LNCaP clone FGC (cell line): ENCODE data around the gene VPREB3.

ENCODE experiments used
- DNase-seq: peaks from one replicate; pipeline ENCODE4 v3.0.0-alpha.2; 2011; ENCODE audit warnings: low read depth
- H3K4me3 ChIP-seq: 2 replicates; pipeline ENCODE4 v1.5.1; 2011; ENCODE audit warnings: mild to moderate bottlenecking, low read depth, low read length, control low read depth
- CTCF ChIP-seq: IDR thresholded peaks from 2 replicates; pipeline ENCODE4 v1.5.1; 2012; ENCODE audit warnings: mild to moderate bottlenecking; ENCODE audit not compliant: control insufficient read depth, insufficient read depth; ENCODE audit errors: extremely low read depth

VPREB3 gene

GRCh38 chr22:23787600-23787896, 33.3 kb upstream of the VPREB3 start:
- no peak for TF ChIP-seq CTCF
- H3K4me3 ChIP-seq: peak overlapping the region; percentile 83
- no peak for DNase-seq

- no peak for TF ChIP-seq CTCF
- DNase-seq: peak; percentile 63
- peak within 1 kb of the TSS; percentile 83 for H3K4me3 ChIP-seq
Measured at GRCh38 chr22:23786752-23787599, 32.8 kb upstream of the VPREB3 start, which contains the start of gene SMARCB1. Gene SMARCB1 (plus strand): TSS chr22:23786966. CDS start chr22:23787170, 204 bp downstream.

GRCh38 chr22:23786261-23786710, 32.1 kb upstream of the VPREB3 start:
- peak; percentile 74 for DNase-seq
- H3K4me3 ChIP-seq: peak overlapping the region; percentile 83
- no peak for TF ChIP-seq CTCF

- DNase-seq: no peak
- TF ChIP-seq CTCF: no peak
- H3K4me3 ChIP-seq: no peak overlapping the region
Measured at GRCh38 chr22:23784215-23784732, 30.0 kb upstream of the VPREB3 start.

GRCh38 chr22:23783265-23784150, 29.3 kb upstream of the VPREB3 start:
- no peak for DNase-seq
- TF ChIP-seq CTCF: no peak
- H3K4me3 ChIP-seq: no peak overlapping the region

- TF ChIP-seq CTCF: no peak
- no peak for DNase-seq
- H3K4me3 ChIP-seq: no peak overlapping the region
Measured at GRCh38 chr22:23782703-23783102, 28.5 kb upstream of the VPREB3 start.
